ENCODE results near the gene SF3A1.
"Not testable (repeated sequence)": the region's sequence is repeated elsewhere in the genome, so short reads cannot be mapped to it uniquely, and the experiment has no call there.

The SF3A1 gene

GRCh38 chr22:30347255-30347892, 9.3 kb downstream of the SF3A1 start:
- no peak for DNase-seq

DNA sequence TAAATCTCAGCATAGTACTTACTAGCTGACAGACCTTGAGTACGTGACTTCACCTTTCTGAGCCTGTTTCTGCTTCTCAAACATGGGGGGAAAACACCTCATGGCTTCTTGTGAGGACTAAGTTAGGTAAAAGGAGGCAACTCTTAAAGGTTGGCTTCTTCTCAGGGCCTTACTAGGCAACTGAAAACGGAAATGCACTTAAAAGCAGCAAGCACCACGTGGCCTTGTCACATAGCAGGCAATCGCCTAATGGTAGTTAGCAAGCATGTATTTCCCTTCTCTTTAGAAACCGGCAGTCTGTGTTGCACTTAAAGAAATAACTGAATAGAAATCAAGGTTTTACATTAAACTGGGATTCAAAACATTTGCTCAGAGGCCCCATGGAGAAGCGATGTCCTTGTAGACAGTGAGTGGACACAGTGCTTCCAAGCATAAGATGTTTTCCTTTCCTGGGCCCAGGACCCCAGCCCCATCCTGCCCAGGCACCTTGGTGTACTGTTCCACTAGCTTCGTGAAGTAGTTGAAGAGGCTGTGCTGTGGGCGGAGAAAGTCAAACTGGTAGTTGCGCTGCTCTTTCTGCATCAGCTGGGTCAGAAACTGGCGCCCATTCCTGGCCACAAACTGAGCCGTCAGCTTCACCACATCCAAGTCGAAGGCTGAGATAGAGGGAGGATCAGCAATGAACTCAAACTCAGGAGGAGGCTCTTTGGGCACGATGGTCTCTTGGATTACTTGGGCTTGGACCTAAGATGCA, 12.1 kb downstream of the SF3A1 start:
- no peak for DNase-seq

GRCh38 chr22:30340911-30341685, 15.6 kb downstream of the SF3A1 start:
- DNase-seq = no peak

DNA sequence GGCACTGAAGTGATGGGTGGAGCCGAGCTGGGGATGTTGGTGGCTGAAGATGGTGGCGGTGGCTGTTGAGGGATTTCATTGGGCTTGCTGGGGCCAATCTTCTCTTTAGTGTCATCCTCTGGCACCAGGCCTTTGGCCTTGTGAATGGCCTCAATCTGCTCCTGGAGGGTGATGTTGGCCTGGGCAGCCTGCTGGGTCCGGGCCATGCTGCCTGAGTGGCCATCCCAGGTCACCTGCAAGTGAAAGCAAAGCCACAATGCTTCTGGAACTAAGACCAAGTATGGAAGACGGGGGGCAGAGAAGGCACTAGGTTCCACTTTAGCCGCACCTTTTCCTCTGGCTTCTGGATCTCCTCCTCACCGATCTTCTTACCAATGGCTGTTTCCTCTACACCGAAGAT, 17.9 kb downstream of the SF3A1 start:
- DNase-seq = no peak

GRCh38 chr22:30338341-30338740, 18.4 kb downstream of the SF3A1 start:
- not testable (repeated sequence) for DNase-seq

DNA sequence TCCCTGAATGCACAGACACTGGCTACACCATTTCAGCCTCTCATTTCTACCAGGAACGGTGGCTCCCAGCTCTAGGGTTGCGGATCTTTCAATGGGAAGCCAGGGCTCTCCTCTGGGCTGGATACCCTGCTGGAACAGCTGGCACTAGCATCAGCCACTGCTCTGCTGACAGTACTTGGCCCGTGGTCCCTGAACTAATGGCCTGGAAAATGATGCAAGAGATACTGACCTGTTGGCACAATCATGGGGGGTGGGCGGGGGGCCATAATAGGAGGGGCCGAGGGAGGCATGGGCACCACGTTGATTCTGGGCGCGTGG, 19.3 kb downstream of the SF3A1 start:
- no peak for DNase-seq

GRCh38 chr22:30336752-30337460, 19.8 kb downstream of the SF3A1 start:
- no peak for DNase-seq

DNA sequence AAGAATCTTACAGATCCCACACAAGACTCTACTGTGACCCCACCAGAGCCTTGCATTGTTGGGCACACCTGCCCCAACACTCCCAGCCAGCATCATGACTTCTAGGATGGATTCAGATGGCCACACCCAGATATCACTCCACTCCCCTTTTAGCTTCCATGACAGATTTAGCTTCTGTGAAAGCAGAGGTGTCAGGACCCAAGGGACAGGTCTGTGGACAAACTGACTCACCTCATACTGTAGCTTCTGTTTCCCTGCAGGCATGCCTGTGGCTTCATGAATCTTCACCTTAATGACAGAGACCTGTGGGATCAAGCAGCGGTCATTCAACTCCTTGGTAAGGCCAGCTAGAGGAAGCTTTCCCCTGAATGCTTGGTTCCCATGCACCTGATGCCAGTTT, 21.5 kb downstream of the SF3A1 start:
- no peak for DNase-seq

DNA sequence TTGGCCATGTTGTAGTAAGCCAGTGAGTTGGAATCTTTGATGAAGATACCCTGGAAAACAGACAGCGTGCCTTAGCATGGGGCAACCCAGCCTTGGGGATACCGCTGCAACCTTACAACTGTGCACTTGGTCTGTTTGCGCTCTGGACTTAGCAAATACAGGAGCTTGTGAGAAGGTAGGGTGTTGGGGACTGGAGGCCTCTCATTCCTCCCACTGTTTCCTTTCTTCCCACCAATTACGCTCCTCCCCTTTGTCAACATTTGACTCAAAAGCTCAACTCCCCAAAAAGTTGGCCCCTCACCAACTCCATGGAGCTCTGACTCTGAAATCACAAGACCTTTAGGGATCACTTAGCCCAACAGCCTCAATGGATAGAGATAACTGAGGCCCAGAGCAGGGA, 22.0 kb downstream of the SF3A1 start:
- DNase-seq = no peak

DNA sequence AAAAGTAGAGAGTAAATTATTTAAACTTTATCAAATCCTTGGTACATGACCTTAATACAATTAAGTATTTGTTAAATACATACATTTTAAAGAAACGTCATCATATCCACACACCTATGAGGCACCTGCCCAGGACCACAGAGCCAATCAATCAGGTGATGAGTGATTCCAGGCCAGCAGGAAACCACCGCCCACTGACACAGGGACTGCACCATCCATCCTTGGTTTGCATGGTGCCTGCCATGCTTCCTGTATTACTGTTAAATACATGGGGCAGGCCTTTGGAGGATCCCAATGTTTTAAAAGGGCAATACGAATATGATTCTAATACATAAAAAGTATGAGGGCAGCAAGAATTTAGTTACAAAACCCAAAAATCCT, 23.0 kb downstream of the SF3A1 start:
- no peak for DNase-seq

DNA sequence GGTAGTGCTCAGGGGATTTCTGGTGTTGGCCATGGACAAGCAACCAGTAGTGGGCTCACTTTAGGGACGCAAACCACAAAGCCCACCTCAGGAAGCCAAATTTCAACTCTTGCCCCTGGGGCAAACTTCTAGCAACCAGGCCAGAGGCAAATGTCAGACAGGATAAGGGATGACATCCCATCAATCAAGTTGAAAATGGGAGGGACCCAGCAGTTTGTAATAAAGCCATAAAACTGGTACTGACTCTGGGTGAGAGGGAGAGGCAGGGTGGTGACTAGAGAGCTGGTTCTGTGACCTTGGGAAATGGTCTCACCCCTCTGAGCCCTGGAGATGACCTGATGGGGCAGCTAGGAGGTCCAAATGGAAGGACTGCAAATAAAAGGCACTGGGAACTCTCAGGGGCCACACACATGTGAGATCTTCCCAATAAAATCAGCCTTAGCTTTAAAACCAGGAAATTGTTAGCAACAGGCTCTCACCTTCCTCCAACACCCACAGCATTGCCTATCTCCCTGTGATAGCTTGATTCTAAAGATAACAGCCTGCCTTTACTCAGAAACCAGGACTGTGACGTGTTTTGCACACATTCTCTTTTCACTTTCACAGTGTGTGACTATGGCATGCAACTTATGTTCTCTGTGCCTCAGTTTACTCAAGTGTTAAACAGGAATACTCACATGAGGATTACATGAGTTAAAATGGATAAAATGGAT, 23.5 kb downstream of the SF3A1 start:
- no peak for DNase-seq

DNA sequence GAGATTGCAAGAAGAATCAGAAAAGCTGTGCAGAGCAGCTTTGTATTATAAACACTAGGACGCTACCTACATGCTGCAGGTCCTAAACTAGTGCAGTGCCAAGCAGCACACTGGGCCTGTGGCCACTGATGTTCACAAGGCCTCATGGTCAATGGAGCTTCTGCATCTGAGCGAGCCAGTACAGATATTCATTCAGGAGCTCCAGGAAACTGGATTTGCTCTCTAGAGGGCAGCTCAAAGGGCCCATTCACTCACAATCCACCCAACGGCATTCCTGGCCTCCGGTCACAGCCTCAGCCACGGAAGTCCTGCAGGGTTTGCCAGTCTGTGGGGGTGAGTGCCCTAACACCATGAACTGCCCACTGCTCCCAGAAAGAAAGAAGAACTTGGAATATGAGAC, 24.1 kb downstream of the SF3A1 start:
- no peak for DNase-seq

- DNase-seq = no peak
These were observed 28.1 kb downstream of the SF3A1 start for GRCh38 chr22:30328466-30329049.

- DNase-seq = no peak
These were observed 28.8 kb downstream of the SF3A1 start for GRCh38 chr22:30327864-30328345.

- no peak for DNase-seq
These were observed 29.9 kb downstream of the SF3A1 start, which contains the start of gene TBC1D10A for GRCh38 chr22:30326706-30327362. Gene TBC1D10A (minus strand): TSS chr22:30326941. CDS start chr22:30326881, 60 bp downstream.

- no peak for DNase-seq
These were observed 30.4 kb downstream of the SF3A1 start for GRCh38 chr22:30326255-30326705.

GRCh38 chr22:30325724-30326254, 30.9 kb downstream of the SF3A1 start:
- no peak for DNase-seq

- DNase-seq = no peak
These were observed 31.5 kb downstream of the SF3A1 start for GRCh38 chr22:30325065-30325720.

DNA sequence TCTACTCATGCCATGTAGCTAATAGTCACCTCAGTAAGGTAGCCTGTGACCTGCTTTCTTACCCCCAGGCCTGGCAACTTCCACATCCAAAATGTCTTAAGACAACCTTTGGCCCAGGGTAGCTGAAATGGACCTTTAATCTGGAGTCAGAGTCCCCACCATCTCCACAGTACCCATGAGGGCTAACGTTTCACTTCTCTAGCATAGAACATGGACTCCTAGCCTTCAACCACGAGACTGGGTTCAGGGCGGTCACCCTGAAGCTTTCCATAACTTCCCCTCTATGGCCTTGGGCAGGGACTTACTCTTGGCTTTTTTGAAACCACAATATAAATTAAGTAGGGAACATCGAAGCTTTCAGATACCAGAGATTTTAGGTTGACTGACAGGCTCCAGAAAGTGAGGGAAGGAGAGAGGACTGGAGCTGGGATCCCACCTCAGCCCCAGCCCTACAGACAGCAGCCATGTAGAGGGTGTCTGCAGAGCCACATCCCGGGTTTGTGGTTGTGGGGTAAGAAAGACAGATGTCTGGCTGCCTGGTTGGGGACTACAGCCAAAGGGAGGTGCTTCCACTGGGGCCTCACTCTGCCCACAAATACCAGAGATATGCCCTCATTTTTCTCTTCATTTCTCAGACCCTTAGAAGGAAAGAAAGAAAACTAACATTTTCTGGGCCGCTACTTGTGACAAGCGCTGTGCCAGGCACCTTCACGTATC, 32.5 kb downstream of the SF3A1 start:
- DNase-seq = no peak

- no peak for DNase-seq
These were observed 33.4 kb downstream of the SF3A1 start for GRCh38 chr22:30323246-30323645.
